Activated CD4-positive, alpha-beta T cell treated with anti-CD3 and anti-CD28 coated beads, Interleukin-2, amount 10 ng/mL, durations not matched to agents 7 days and 5 days (primary cell): ENCODE data around the gene MYCL. TPM values are rescaled to one million over a fixed set of nuclear protein-coding genes. Genes with fewer than 3 reads are reported as not detected.
A peak's percentile ranks its signal among the peaks of the same experiment; 100 is the strongest.

Source experiments
- CTCF ChIA-PET: fragments of 350-600 bp; sonication (Branson Sonifier 250); formaldehyde crosslinking; loops from one replicate; lab custom pipeline; 2021; ENCODE audit warnings: antibody characterized with exemption; lab: Charles Lee
- POLR2A ChIA-PET: fragments of 350-600 bp; sonication (Branson Sonifier 250); formaldehyde crosslinking; loops from one replicate; lab custom pipeline; 2021; ENCODE audit warnings: antibody characterized with exemption; lab: Charles Lee
- DNase-seq: peaks from one replicate; pipeline ENCODE4 v3.0.0-alpha.2; 2020
- H3K27ac Mint-ChIP-seq: one replicate; pipeline ENCODE4 v1.8.0; 2021; ENCODE audit warnings: mild to moderate bottlenecking, moderate library complexity, mixed read lengths
- H3K27me3 Mint-ChIP-seq: one replicate; pipeline ENCODE4 v1.8.0; 2021; ENCODE audit warnings: mixed read lengths
- H3K36me3 Mint-ChIP-seq: one replicate; pipeline ENCODE4 v1.8.0; 2021; ENCODE audit warnings: low read depth, mixed read lengths
- H3K4me1 Mint-ChIP-seq: one replicate; pipeline ENCODE4 v1.8.0; 2021; ENCODE audit warnings: mixed read lengths
- H3K4me3 Mint-ChIP-seq: one replicate; pipeline ENCODE4 v1.8.0; 2021; ENCODE audit warnings: mild to moderate bottlenecking, moderate library complexity, mixed read lengths
- H3K9me3 Mint-ChIP-seq: one replicate; pipeline ENCODE4 v1.8.0; 2021; ENCODE audit warnings: mixed read lengths
- total RNA-seq, 2 experiments: library from RNA; stranded (reverse); gene quantifications; one replicate each; pipeline ENCODE4 v1.2.3, GENCODE V29; 2021

The MYCL gene, protein sequence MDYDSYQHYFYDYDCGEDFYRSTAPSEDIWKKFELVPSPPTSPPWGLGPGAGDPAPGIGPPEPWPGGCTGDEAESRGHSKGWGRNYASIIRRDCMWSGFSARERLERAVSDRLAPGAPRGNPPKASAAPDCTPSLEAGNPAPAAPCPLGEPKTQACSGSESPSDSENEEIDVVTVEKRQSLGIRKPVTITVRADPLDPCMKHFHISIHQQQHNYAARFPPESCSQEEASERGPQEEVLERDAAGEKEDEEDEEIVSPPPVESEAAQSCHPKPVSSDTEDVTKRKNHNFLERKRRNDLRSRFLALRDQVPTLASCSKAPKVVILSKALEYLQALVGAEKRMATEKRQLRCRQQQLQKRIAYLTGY
- not detected for total RNA-seq

DNA sequence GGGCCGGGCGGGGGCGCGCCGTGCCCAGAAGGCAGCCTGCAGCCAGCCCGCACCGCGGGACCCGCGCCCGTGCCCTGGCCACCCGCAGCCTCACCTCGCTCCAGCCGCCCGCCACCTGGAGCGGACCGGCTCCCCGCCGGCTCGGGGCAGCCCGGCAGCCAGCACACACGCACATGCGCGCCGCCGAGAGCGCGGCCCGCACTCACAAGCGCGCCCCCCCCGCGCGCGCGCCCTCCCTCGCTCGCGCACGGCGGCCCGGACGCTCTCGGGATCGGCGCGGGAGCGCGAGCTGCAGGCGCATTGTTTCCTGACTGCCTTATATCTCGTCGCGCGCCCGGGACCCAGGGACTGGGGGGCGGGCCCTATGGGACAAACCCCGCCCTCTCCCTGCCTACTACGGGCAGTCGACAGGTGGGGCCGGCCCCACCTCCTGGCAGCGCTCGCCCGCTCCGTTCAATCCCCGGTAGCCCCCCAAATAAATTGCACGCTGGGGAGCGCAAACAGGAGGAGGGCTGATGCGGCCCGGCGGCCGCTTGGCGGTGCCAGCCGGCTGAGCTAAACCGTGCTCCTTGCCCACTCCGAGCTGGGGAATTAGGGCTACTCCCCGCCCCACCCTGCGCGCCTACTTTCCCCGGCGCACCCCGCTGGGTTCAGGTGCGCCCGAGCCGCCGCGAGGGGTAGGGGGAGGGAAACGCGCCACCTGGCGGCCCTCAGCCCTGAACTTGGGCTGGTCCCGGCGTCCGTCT lies at the start of gene MYCL:
Gene MYCL, minus strand, starts transcription at position 204 of the 746 bp plus-strand sequence. CDS start 483 bp downstream, outside the sequence.
- Mint-ChIP-seq H3K4me3 (peak within 1 kb of the TSS; percentile 68), H3K27me3 (peaks cover 68% of the 10 kb centered on the region), H3K27ac (no peak within 1 kb of the TSS), H3K4me1 (peaks cover 6% of the 10 kb centered on the region), H3K36me3 (no peaks in the 10 kb centered on the region), H3K9me3 (no peaks in the 10 kb centered on the region)
- DNase-seq = peak; percentile 70
- ChIA-PET POLR2A (no interaction called here), CTCF (interaction anchor here (0.6 to 2.5 kb wide), 18 partner anchors 8 to 90 kb away, joined by 3 to 20 read pairs (median 4); no protein-coding TSS in a partner anchor)

DNA sequence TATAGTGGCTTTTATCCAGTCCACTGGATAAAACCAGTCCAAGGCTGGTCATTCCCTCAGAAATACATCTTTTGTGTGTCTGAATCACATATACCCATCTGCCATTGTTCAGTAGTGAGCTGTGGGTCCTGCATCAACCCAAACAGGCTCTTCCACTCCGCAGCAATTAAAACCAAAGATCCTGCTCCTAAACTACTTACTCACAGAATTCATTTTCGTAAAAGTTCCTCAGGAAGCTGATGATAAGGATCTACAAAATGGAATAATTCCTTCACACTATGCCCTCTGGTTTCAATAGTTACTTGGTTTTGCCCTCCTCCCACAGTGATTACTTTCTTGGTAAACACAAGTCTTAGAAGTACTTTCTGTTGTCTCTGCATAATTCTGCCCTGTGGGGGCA lies 48.2 kb upstream of the MYCL start:
- Mint-ChIP-seq H3K36me3 (no peaks in the 10 kb centered on the region), H3K9me3 (no peaks in the 10 kb centered on the region), H3K27me3 (peaks cover 3% of the 10 kb centered on the region), H3K4me1 (peaks cover 11% of the 10 kb centered on the region), H3K27ac (no peak overlapping the region), H3K4me3 (no peak overlapping the region)
- POLR2A ChIA-PET = no interaction called here
- no peak for DNase-seq
- CTCF ChIA-PET = interaction anchor here (1.0 to 1.5 kb wide), 3 partner anchors 10 to 24 kb away, joined by 3 read pairs; no protein-coding TSS in a partner anchor

DNA sequence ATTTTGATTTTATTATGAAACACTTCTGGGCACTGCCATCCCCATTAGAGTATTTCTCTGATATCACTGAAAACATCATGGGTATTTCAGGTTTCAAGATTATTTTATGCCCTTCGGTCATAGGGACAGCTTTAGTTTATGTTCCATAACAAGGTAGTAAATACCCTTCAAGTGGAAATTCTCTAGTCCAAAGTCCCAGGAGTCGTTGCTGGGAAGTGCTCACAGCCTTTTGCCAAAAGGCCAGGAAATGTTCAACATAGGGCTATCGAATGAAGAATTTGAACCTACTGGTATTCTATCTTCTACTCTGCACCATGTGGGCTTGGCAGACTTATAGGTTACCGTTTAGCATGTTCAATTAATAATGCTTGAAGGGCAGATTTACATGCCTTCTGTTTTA lies 45.5 kb upstream of the MYCL start:
- ChIA-PET CTCF (interaction anchor here (0.6 to 1.2 kb wide), 4 partner anchors 11 to 297 kb away, joined by 3 read pairs; no protein-coding TSS in a partner anchor), POLR2A (no interaction called here)
- no peaks in the 10 kb centered on the region for H3K36me3 Mint-ChIP-seq
- no peak for DNase-seq
- no peak overlapping the region for H3K4me3 Mint-ChIP-seq
- peaks cover 7% of the 10 kb centered on the region for H3K4me1 Mint-ChIP-seq
- H3K27ac Mint-ChIP-seq = no peak overlapping the region
- no peaks in the 10 kb centered on the region for H3K9me3 Mint-ChIP-seq
- peaks cover 6% of the 10 kb centered on the region for H3K27me3 Mint-ChIP-seq

DNA sequence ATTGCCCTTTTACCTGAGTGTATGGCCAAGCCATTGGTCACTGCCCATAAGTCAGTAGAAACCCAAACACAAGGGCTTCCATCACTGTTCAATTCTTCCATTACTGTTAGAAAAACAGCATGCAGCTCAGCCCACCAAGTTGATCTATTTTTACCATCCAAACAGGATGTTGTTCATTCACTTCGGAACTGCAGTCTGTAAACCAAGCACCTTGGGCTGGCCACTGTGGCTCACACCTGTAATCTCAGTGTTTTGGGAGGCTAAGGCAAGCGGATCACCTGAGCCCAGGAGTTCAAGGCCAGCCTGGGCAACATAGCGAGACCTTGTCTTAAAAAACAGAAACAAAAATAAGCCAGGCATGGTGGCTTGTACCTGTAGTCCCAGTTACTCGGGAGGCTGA lies 44.5 kb upstream of the MYCL start:
- DNase-seq = no peak
- Mint-ChIP-seq H3K27me3 (peaks cover 6% of the 10 kb centered on the region), H3K4me1 (peaks cover 7% of the 10 kb centered on the region), H3K4me3 (no peak overlapping the region), H3K27ac (no peak overlapping the region), H3K9me3 (no peaks in the 10 kb centered on the region), H3K36me3 (no peaks in the 10 kb centered on the region)
- POLR2A ChIA-PET = no interaction called here
- CTCF ChIA-PET = interaction anchor here (0.9 kb wide), 1 partner anchor 147 kb away, joined by 6 read pairs; no protein-coding TSS in a partner anchor

DNA sequence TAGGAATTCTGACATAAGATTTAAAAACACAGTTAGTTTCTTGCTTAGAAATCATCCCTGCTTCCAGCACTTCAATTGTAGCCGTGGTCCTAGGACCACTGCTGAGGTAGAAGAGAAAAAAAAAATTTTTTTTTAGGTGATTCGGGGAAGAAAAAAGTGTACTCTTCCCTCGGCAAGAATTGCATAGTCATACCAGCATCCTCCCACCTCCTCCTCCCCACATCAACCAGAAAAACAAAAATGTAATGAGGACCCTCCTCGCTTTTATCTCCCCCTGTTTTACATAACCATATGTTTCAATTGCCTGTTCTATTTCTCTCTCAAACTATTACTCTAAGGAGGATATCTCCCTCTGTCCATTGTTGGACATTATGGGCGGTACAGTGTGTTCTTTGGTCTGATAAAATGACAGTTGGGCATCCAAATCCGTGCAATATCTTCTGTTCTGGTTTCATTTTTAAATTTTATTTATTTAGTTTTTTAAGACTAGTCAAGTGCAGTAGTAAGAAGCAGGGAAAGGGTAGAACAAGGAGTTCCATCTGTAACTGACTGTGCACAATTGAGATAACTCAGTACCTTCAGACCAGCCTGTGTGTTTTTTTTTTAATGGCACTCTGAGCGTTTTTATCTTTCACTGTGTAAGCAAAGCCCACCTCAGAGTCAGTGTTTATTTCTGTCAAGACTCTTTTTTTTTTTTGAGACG lies 42.8 kb upstream of the MYCL start:
- H3K4me1 Mint-ChIP-seq = peaks cover 7% of the 10 kb centered on the region
- H3K4me3 Mint-ChIP-seq = no peak overlapping the region
- no peak overlapping the region for H3K27ac Mint-ChIP-seq
- DNase-seq = no peak
- peaks cover 6% of the 10 kb centered on the region for H3K27me3 Mint-ChIP-seq
- no peaks in the 10 kb centered on the region for H3K36me3 Mint-ChIP-seq
- no peaks in the 10 kb centered on the region for H3K9me3 Mint-ChIP-seq
- ChIA-PET POLR2A (no interaction called here), CTCF (interaction anchor here (0.7 kb wide), 1 partner anchor 15 kb away, joined by 5 read pairs; no protein-coding TSS in a partner anchor)

- no peak overlapping the region for H3K4me3 Mint-ChIP-seq
- H3K4me1 Mint-ChIP-seq = peaks cover 7% of the 10 kb centered on the region
- DNase-seq = no peak
- no peaks in the 10 kb centered on the region for H3K9me3 Mint-ChIP-seq
- no peak overlapping the region for H3K27ac Mint-ChIP-seq
- H3K36me3 Mint-ChIP-seq = no peaks in the 10 kb centered on the region
- POLR2A ChIA-PET = no interaction called here
- CTCF ChIA-PET = interaction anchor here (0.7 kb wide), 1 partner anchor 124 kb away, joined by 3 read pairs; no protein-coding TSS in a partner anchor
- H3K27me3 Mint-ChIP-seq = peaks cover 6% of the 10 kb centered on the region
Measured at GRCh38 chr1:39943471-39944290, 42.0 kb upstream of the MYCL start.

GRCh38 chr1:39940980-39941871 lies 39.5 kb upstream of the MYCL start:
- H3K4me3 Mint-ChIP-seq = no peak overlapping the region
- ChIA-PET POLR2A (no interaction called here), CTCF (interaction anchor here (1.4 to 2.5 kb wide), 2 partner anchors 11 to 22 kb away, joined by 4 to 7 read pairs; no protein-coding TSS in a partner anchor)
- no peak overlapping the region for H3K27ac Mint-ChIP-seq
- peaks cover 6% of the 10 kb centered on the region for H3K27me3 Mint-ChIP-seq
- no peak for DNase-seq
- no peaks in the 10 kb centered on the region for H3K36me3 Mint-ChIP-seq
- peaks cover 7% of the 10 kb centered on the region for H3K4me1 Mint-ChIP-seq
- no peaks in the 10 kb centered on the region for H3K9me3 Mint-ChIP-seq

GRCh38 chr1:39940253-39940652 lies 38.5 kb upstream of the MYCL start:
- Mint-ChIP-seq H3K36me3 (no peaks in the 10 kb centered on the region), H3K4me3 (no peak overlapping the region), H3K27ac (no peak overlapping the region), H3K27me3 (peaks cover 6% of the 10 kb centered on the region), H3K9me3 (no peaks in the 10 kb centered on the region), H3K4me1 (peaks cover 2% of the 10 kb centered on the region)
- DNase-seq = no peak
- ChIA-PET CTCF (interaction anchor here (0.6 to 2.5 kb wide), 4 partner anchors 10 to 1066 kb away, joined by 3 to 7 read pairs (median 3); no protein-coding TSS in a partner anchor), POLR2A (no interaction called here)

DNA sequence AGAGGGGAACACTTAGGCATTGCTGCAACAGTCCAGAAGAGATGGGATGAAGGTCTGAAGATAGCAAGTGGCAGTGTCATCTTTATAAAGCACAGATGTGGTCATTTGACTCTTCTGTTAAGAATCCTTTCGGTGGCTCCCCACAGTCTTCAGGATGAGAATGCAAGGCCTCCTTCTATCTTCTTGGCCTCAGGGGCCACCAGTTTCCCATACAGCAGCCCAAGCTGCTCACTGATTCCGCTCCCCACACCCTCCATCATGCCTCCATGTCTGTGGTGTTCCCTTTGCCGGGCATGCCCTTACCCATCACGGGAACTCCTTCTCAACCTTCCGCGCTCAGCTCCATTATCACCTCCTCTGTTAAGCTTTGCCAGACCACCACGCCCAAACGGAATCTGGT lies 37.1 kb upstream of the MYCL start:
- Mint-ChIP-seq H3K27ac (no peak overlapping the region), H3K27me3 (peaks cover 3% of the 10 kb centered on the region), H3K4me1 (no peaks in the 10 kb centered on the region), H3K4me3 (no peak overlapping the region), H3K9me3 (no peaks in the 10 kb centered on the region), H3K36me3 (no peaks in the 10 kb centered on the region)
- DNase-seq = no peak
- POLR2A ChIA-PET = no interaction called here
- CTCF ChIA-PET = interaction anchor here (2.5 kb wide), 1 partner anchor 9 kb away, joined by 7 read pairs; no protein-coding TSS in a partner anchor

- Mint-ChIP-seq H3K27ac (no peak overlapping the region), H3K9me3 (no peaks in the 10 kb centered on the region), H3K4me3 (no peak overlapping the region), H3K4me1 (no peaks in the 10 kb centered on the region), H3K27me3 (peaks cover 2% of the 10 kb centered on the region), H3K36me3 (no peaks in the 10 kb centered on the region)
- ChIA-PET POLR2A (interaction anchor here (0.5 kb wide), 1 partner anchor 1616 kb away, joined by 7 read pairs; no protein-coding TSS in a partner anchor), CTCF (interaction anchor here (0.5 to 1.8 kb wide), 5 partner anchors 10 to 74 kb away, joined by 3 to 6 read pairs (median 3); partner anchors contain the start of gene MFSD2A)
- no peak for DNase-seq
Measured at GRCh38 chr1:39936724-39937491, 35.2 kb upstream of the MYCL start.
